CD14-positive monocyte (primary cell): ENCODE results near the gene ARVCF. TPM values are rescaled to one million over a fixed set of nuclear protein-coding genes. Genes with fewer than 3 reads are reported as not detected.

Source experiments
- DNase-seq, 3 donors: peaks; one replicate each; pipeline ENCODE4 v3.0.0-alpha.2; 2011 to 2022
- H2AFZ ChIP-seq: 2 replicates; pipeline ENCODE4 v1.6.0; 2012; ENCODE audit warnings: mild to moderate bottlenecking, low read depth, low read length, inconsistent platforms; ENCODE audit not compliant: insufficient read depth, poor library complexity, severe bottlenecking
- H3K27ac ChIP-seq, 2 donors: 1 replicate in 1 of 2; 2 replicates in 1 of 2; pipeline ENCODE4 v1.5.1; 2012 to 2013; ENCODE audit warnings: low read length in 2 of 2, control low read depth in 1 of 2, inconsistent platforms in 1 of 2, low read depth in 1 of 2, mild to moderate bottlenecking in 1 of 2
- H3K27me3 ChIP-seq, 2 donors: one replicate each; pipeline versions ENCODE4 v1.6.0 to v1.6.1; 2011 to 2013; ENCODE audit warnings: low read length in 2 of 2; ENCODE audit not compliant: control insufficient read depth in 2 of 2, insufficient read depth in 2 of 2
- H3K36me3 ChIP-seq, 2 donors: replicated peaks in 1 of 2; 1 replicate in 1 of 2; 2 replicates in 1 of 2; pipeline versions ENCODE4 v1.5.1 to v1.6.1; 2012 to 2013; ENCODE audit warnings: low read length in 2 of 2, control low read depth in 1 of 2, inconsistent platforms in 1 of 2, mild to moderate bottlenecking in 1 of 2; ENCODE audit not compliant: insufficient read depth in 2 of 2, control insufficient read depth in 1 of 2
- H3K4me1 ChIP-seq, 2 donors: 1 replicate in 1 of 2; 2 replicates in 1 of 2; pipeline versions ENCODE4 v1.5.1 to v1.6.1; 2012 to 2013; ENCODE audit warnings: low read length in 2 of 2, control low read depth in 1 of 2, inconsistent platforms in 1 of 2, mild to moderate bottlenecking in 1 of 2, moderate library complexity in 1 of 2; ENCODE audit not compliant: insufficient read depth in 2 of 2, control insufficient read depth in 1 of 2
- H3K4me2 ChIP-seq: replicated peaks from 2 replicates; pipeline ENCODE3; 2012; ENCODE audit warnings: low read length, moderate library complexity, mild to moderate bottlenecking; ENCODE audit not compliant: poor library complexity, severe bottlenecking; ENCODE audit errors: extremely low read depth
- H3K4me3 ChIP-seq, 3 experiments: fragments of 200-600 bp in 1 of 3; sonication (generic) in 1 of 3; replicated peaks in 1 of 3; 1 replicate in 2 of 3; 2 replicates in 1 of 3; pipeline ENCODE4 v1.5.1; 2011 to 2013; ENCODE audit warnings: low read length in 3 of 3, mild to moderate bottlenecking in 3 of 3, control low read depth in 2 of 3, low read depth in 2 of 3, inconsistent platforms in 1 of 3, moderate library complexity in 1 of 3
- H3K79me2 ChIP-seq: 2 replicates; pipeline ENCODE4 v1.6.0; 2012; ENCODE audit warnings: mild to moderate bottlenecking, control low read depth, inconsistent platforms, low read length, moderate library complexity; ENCODE audit not compliant: insufficient read depth
- H3K9ac ChIP-seq: 2 replicates; pipeline ENCODE4 v1.6.0; 2017; ENCODE audit warnings: low read length, mild to moderate bottlenecking; ENCODE audit not compliant: insufficient read depth, poor library complexity, severe bottlenecking
- H3K9me3 ChIP-seq, 2 donors: replicated peaks in 1 of 2; 1 replicate in 1 of 2; 2 replicates in 1 of 2; pipeline versions ENCODE4 v1.5.1 to v1.6.1; 2012 to 2013; ENCODE audit warnings: low read length in 2 of 2, control low read depth in 1 of 2; ENCODE audit not compliant: control insufficient read depth in 1 of 2, insufficient read depth in 1 of 2
- H4K20me1 ChIP-seq: 2 replicates; pipeline ENCODE4 v1.6.0; 2012; ENCODE audit warnings: mild to moderate bottlenecking, low read length, control low read depth, moderate library complexity; ENCODE audit not compliant: insufficient read depth
- H3K27ac Mint-ChIP-seq, 7 donors: one replicate each; pipeline ENCODE4 v1.8.0; 2020; ENCODE audit warnings: mild to moderate bottlenecking in 7 of 7, mixed read lengths in 7 of 7, moderate library complexity in 6 of 7, inconsistent platforms in 2 of 7
- H3K27me3 Mint-ChIP-seq, 3 donors: one replicate each; pipeline ENCODE4 v1.8.0; 2021 to 2022; ENCODE audit warnings: low read depth in 3 of 3, mild to moderate bottlenecking in 3 of 3, mixed read lengths in 3 of 3, moderate library complexity in 3 of 3, inconsistent platforms in 1 of 3
- H3K36me3 Mint-ChIP-seq, 2 donors: one replicate each; pipeline ENCODE4 v1.8.0; 2020; ENCODE audit warnings: mixed read lengths in 2 of 2, inconsistent platforms in 1 of 2, mild to moderate bottlenecking in 1 of 2
- H3K4me1 Mint-ChIP-seq: one replicate; pipeline ENCODE4 v1.8.0; 2020; ENCODE audit warnings: mild to moderate bottlenecking, mixed read lengths
- H3K4me3 Mint-ChIP-seq, 2 donors: one replicate each; pipeline ENCODE4 v1.8.0; 2020; ENCODE audit warnings: mild to moderate bottlenecking in 2 of 2, mixed read lengths in 2 of 2, moderate library complexity in 1 of 2
- H3K9me3 Mint-ChIP-seq, 7 donors: one replicate each; pipeline ENCODE4 v1.8.0; 2020 to 2022; ENCODE audit warnings: mixed read lengths in 7 of 7, mild to moderate bottlenecking in 6 of 7, moderate library complexity in 6 of 7, inconsistent platforms in 2 of 7
- WGBS: methylation state at CpG from one replicate; pipeline ENCODE4 v1.1.5; 2013; ENCODE audit warnings: missing lambda C conversion rate; ENCODE audit not compliant: insufficient coverage; 5-methylcytosine and 5-hydroxymethylcytosine counted together
- intact Hi-C, 2 donors: fragments of 100-400 bp; cut with micrococcal nuclease; formaldehyde crosslinking; loops; one replicate each; pipeline versions ENCODE4 v1.15.0 to v1.15.1; 2023
- polyA plus RNA-seq, 3 donors: library from polyadenylated mRNA; depleted of rRNA in 1 of 3; unstranded in 2 of 3; stranded (reverse) in 1 of 3; fragments of 300-500 nt in 2 of 3; fragments of >200 nt in 1 of 3; fragmentation: Illumina TruSeq in 2 of 3; gene quantifications; 1 replicate in 2 of 3; 2 replicates in 1 of 3; pipeline ENCODE4 v1.2.3, GENCODE V29; 2012 to 2021
- TF ChIP-seq, protein P1 (sequence below): fragments of 200-600 bp; IDR thresholded peaks from one replicate; pipeline ENCODE4 v1.8.0; 2022; ENCODE audit warnings: antibody characterized with exemption, mild to moderate bottlenecking

Gene ARVCF
- polyA plus RNA-seq, 3 donors, result 0.31 to 2.6 (median 0.44) TPM

DNA sequence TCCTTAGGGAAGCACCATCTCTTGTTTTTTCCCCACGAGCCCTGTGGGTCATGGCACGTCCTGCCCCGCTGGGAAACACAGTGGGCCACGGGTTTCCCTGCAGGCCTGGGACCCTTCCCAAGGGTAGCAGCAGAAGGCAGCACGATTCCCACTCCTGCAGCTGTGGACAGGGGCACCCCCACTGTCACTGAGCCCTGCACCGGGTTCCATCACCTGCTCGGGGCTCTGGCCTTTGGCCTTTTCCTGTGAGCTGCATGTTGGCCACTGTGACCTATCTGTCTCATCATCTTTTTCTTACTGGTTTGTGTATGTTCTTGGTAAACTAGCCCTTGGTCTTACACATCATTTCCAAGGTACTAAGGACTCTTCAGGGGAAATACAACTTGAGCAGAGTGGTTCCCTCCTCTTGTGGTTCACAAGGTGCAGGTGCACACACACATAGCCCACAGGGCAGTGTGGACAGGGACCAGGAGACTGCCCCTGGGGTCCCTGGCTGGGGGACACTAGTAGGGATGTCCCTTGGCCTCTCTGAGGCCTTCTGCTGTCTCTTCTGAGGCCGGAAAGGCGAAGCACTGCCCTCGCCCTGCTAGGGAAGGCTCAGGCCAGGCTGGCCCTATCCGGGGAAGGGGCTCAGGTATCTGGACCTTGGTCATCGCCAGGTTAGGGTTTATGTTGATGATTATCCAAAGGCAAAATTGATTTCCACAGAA lies 56.0 kb downstream of the ARVCF start:
- H3K27me3 Mint-ChIP-seq, result peaks cover 0 to 3% (median 0%) of the 10 kb centered on the region in 3 donors
- Histone ChIP-seq H2AFZ (no peak overlapping the region), H3K4me1 (no peaks in the 10 kb centered on the region), H3K79me2 (peaks cover 9% of the 10 kb centered on the region), H3K27ac (no peak overlapping the region), H3K27me3 (no peaks in the 10 kb centered on the region), H3K36me3 (peaks cover 36 to 46% of the 10 kb centered on the region in 2 donors), H4K20me1 (peaks cover 74% of the 10 kb centered on the region), H3K9me3 (no peaks in the 10 kb centered on the region), H3K4me3 (no peak overlapping the region), H3K9ac (no peak overlapping the region), H3K4me2 (no peak overlapping the region)
- 99% methylated on average over 11 of the region's 12 CpGs for WGBS
- no peak overlapping the region for H3K27ac Mint-ChIP-seq
- TF ChIP-seq, protein P1, sequence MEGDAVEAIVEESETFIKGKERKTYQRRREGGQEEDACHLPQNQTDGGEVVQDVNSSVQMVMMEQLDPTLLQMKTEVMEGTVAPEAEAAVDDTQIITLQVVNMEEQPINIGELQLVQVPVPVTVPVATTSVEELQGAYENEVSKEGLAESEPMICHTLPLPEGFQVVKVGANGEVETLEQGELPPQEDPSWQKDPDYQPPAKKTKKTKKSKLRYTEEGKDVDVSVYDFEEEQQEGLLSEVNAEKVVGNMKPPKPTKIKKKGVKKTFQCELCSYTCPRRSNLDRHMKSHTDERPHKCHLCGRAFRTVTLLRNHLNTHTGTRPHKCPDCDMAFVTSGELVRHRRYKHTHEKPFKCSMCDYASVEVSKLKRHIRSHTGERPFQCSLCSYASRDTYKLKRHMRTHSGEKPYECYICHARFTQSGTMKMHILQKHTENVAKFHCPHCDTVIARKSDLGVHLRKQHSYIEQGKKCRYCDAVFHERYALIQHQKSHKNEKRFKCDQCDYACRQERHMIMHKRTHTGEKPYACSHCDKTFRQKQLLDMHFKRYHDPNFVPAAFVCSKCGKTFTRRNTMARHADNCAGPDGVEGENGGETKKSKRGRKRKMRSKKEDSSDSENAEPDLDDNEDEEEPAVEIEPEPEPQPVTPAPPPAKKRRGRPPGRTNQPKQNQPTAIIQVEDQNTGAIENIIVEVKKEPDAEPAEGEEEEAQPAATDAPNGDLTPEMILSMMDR, result no peak
- no peak overlapping the region for H3K4me3 Mint-ChIP-seq
- H3K9me3 Mint-ChIP-seq, result no peaks in the 10 kb centered on the region
- intact Hi-C loops, result no loop called here
- peaks cover 25 to 54% of the 10 kb centered on the region in 2 donors for H3K36me3 Mint-ChIP-seq
- no peak for DNase-seq
- peaks cover 11% of the 10 kb centered on the region for H3K4me1 Mint-ChIP-seq

DNA sequence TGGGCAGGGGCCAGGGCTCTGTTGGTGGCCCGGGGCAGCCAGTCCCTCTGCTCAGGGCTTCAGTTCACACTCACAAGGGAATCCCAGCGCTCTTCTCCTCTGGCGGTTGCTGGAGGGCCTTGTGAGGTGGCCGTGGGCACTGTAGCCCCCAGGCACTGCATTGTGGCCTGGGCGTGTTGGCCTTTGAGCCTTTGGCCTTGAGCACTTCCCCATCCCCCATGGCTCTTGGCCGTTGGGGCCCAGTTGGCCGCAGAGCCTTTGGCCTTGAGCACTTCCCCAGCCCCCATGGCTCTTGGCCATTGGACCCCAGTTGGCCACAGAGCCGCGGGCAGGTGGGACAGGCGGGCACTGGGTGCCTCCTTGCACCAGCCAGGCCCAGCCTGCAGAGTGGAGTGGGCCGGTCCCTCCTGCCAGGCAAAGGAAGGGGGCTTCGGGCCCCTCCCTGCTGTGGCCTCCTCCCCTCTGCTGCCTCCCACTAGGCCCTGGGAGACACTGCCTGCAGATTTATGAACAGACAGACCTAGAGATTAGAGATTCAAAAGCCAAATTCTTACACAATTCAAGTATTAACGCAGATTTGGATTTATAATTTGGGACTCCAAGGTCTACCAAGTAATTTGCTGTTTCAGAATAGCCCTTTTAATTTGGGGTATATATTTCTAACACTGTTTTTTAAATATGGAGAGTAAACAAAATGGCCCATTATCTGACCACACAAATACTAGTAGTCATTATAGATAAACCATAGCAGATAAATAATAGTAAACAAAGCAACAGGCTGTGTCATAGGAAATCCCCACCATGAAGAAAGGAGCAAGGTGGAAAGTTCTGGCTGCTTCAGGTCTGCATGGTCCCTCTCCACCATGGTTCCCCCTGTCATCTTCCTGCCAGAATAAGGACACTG lies 56.8 kb downstream of the ARVCF start:
- 78% methylated on average over 11 of the region's 13 CpGs for WGBS
- Histone ChIP-seq H3K4me2 (no peak overlapping the region), H3K79me2 (peaks cover 9% of the 10 kb centered on the region), H3K9ac (no peak overlapping the region), H2AFZ (no peak overlapping the region), H3K27ac (no peak overlapping the region), H3K4me1 (no peaks in the 10 kb centered on the region), H3K36me3 (peaks cover 33 to 43% of the 10 kb centered on the region in 2 donors), H3K27me3 (no peaks in the 10 kb centered on the region), H3K9me3 (no peaks in the 10 kb centered on the region), H3K4me3 (no peak overlapping the region), H4K20me1 (peaks cover 82% of the 10 kb centered on the region)
- intact Hi-C loops, result no loop called here
- no peaks in the 10 kb centered on the region for H3K9me3 Mint-ChIP-seq
- peaks cover 0 to 3% (median 0%) of the 10 kb centered on the region in 3 donors for H3K27me3 Mint-ChIP-seq
- H3K4me1 Mint-ChIP-seq, result peaks cover 12% of the 10 kb centered on the region
- no peak overlapping the region for H3K4me3 Mint-ChIP-seq
- no peak for DNase-seq
- H3K27ac Mint-ChIP-seq, result no peak overlapping the region
- TF ChIP-seq, protein P1, result no peak
- H3K36me3 Mint-ChIP-seq, result peaks cover 22 to 47% of the 10 kb centered on the region in 2 donors
